ENCODE results near the gene COPS2.

- TF ChIP-seq CTCF (IDR thresholded peaks at IDR 0.05) (no peak), POLR2A (IDR thresholded peaks at IDR 0.05) (no peak)
These were observed 1.0 kb downstream of the COPS2 start for GRCh38 chr15:49154359-49154758.

Measured in esophagus squamous epithelium (tissue), 4 donors.